Tibial nerve (tissue), 4 donors: ENCODE measurements around the gene CAMK1D.

Experiments
- CTCF ChIP-seq, 5 experiments: fragments of 200-600 bp in 3 of 5; fragments of 450-650 bp in 2 of 5; sonication (generic) in 3 of 5; IDR thresholded peaks; one replicate each; pipeline ENCODE4 v1.5.1; 2016 to 2019; ENCODE audit warnings: antibody characterized with exemption in 5 of 5, mild to moderate bottlenecking in 3 of 5, moderate library complexity in 2 of 5
- EP300 ChIP-seq, 2 donors: sonication (generic); formaldehyde crosslinking; IDR thresholded peaks; one replicate each; pipeline ENCODE4 v1.6.1; 2017; ENCODE audit warnings: antibody characterized with exemption in 2 of 2, mild to moderate bottlenecking in 1 of 2
- POLR2A ChIP-seq, 2 donors: fragments of 450-650 bp; IDR thresholded peaks; one replicate each; pipeline ENCODE4 v1.6.1; 2017; ENCODE audit warnings: antibody characterized with exemption in 2 of 2, mild to moderate bottlenecking in 2 of 2, moderate library complexity in 2 of 2

- TF ChIP-seq POLR2A (IDR thresholded peaks at IDR 0.05) (no peak), EP300 (IDR thresholded peaks at IDR 0.05) (no peak), CTCF (IDR thresholded peaks at IDR 0.05) (no peak)
Observed at GRCh38 chr10:12540341-12540781, 191.0 kb downstream of the CAMK1D start.
